GM10248 (cell line): ENCODE results near the gene VEGFA.

Experiments used
- CTCF ChIA-PET: fragments of 300-600 bp; sonication (Branson Sonifier 250); formaldehyde crosslinking; extraction: SDS; loops from one replicate; lab custom pipeline; 2021; ENCODE audit warnings: antibody characterized with exemption; lab: Yijun Ruan, JAX
- POLR2A ChIA-PET: fragments of 350-650 bp; sonication (Branson Sonifier 250); formaldehyde crosslinking; extraction: SDS; loops from one replicate; lab custom pipeline; 2020; ENCODE audit warnings: antibody characterized with exemption; lab: Yijun Ruan, JAX
- DNase-seq: peaks from one replicate; pipeline ENCODE4 v3.0.0; 2012; ENCODE audit errors: extremely low spot score
- CTCF ChIP-seq: IDR thresholded peaks from 2 replicates; pipeline ENCODE4 v1.5.1; 2012; ENCODE audit warnings: mild to moderate bottlenecking, low read depth; ENCODE audit errors: extremely low read depth, missing control alignments, control extremely low read depth

VEGFA gene

GRCh38 chr6:43769526-43770371 is at the start of gene VEGFA:
TSS of gene VEGFA (plus strand) at chr6:43770211.
- DNase-seq = peak; percentile 97
- peak; percentile 99 for TF ChIP-seq CTCF
- CTCF ChIA-PET = interaction anchor here (0.6 to 4.5 kb wide), 61 partner anchors 9 to 458 kb away, joined by 3 to 174 read pairs (median 5); partner anchors contain the start of genes MRPS18A and RSPH9
- POLR2A ChIA-PET = interaction anchor here (0.6 to 1.5 kb wide), 7 partner anchors 47 to 988 kb away, joined by 3 to 7 read pairs (median 4); partner anchors contain the start of gene BICRAL

DNA sequence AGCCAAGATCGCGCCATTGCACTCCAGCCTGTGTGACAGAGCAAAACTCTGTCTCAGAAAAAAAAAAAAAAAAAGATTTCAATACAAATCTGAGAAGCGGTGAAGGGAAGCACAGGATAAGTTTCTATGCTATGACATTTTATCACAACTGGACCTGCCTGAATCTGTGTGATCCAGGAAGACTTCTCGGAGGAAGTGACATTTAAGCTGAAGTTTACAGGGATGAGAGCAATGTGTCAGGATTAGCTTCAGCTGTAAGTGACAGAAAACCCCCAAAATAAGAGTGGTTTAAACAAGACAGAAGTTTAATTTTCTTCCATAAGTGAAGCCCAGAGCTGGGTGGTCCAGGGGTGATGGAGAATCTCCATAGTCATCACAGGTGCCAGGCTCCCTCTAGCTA is 49.0 kb upstream of the VEGFA start:
- TF ChIP-seq CTCF = no peak
- ChIA-PET POLR2A (no interaction called here), CTCF (interaction anchor here (0.7 to 3.2 kb wide), 10 partner anchors 10 to 358 kb away, joined by 3 to 15 read pairs (median 4); partner anchors contain the start of gene VEGFA)
- DNase-seq = no peak

GRCh38 chr6:43722920-43723545 is 47.0 kb upstream of the VEGFA start:
- DNase-seq = no peak
- CTCF ChIA-PET = interaction anchor here (1.0 to 3.2 kb wide), 14 partner anchors 11 to 361 kb away, joined by 3 to 28 read pairs (median 8); partner anchors contain the start of gene VEGFA
- no peak for TF ChIP-seq CTCF
- POLR2A ChIA-PET = no interaction called here

DNA sequence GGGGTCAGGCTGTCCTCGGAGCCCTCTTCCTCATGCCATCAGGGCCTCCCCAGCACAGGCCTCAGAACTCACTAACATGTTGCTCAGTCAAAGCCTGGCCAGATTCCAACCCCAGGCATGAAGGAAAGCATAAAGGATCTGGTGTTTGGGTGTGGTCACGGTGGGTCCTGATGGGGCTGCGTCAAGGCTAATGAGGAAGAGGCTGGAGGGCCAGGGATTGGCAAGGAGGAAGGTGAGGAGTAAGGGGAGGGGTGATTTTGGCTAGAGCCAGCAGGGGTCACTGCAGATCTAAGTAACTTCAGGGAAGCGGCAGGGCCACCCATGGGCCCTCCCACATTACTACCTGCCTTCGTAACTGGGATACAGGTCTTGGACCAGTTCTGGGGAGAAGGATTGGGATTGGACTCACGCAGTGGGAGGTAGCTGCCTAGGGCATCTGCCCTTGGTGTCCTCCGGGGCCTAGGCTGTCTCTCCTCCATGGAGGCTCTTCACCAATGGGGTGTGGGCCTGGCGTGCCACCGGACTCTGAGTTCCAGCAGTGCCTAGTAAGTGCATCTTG is 46.2 kb upstream of the VEGFA start:
- peak; percentile 82 for DNase-seq
- TF ChIP-seq CTCF = peak; percentile 65
- ChIA-PET POLR2A (interaction anchor here (1.0 kb wide), 1 partner anchor 10 kb away, joined by 3 read pairs; no protein-coding TSS in a partner anchor), CTCF (interaction anchor here (0.6 to 2.7 kb wide), 33 partner anchors 9 to 506 kb away, joined by 3 to 36 read pairs (median 4); partner anchors contain the start of gene VEGFA)

- no peak for TF ChIP-seq CTCF
- ChIA-PET POLR2A (interaction anchor here (1.0 to 1.2 kb wide), 2 partner anchors 10 to 523 kb away, joined by 3 read pairs; partner anchors contain the start of gene HSP90AB1), CTCF (interaction anchor here (0.6 to 2.7 kb wide), 38 partner anchors 10 to 588 kb away, joined by 3 to 36 read pairs (median 4); partner anchors contain the start of genes AARS2 and VEGFA)
- no peak for DNase-seq
Measured at GRCh38 chr6:43724354-43724753, 45.7 kb upstream of the VEGFA start.
